AG08395 (cell line): ENCODE measurements around the gene TF.

Source experiments
- DNase-seq: peaks from one replicate; pipeline ENCODE4 v3.0.0; 2012; ENCODE audit warnings: mixed read lengths, low spot score

The TF gene

DNA sequence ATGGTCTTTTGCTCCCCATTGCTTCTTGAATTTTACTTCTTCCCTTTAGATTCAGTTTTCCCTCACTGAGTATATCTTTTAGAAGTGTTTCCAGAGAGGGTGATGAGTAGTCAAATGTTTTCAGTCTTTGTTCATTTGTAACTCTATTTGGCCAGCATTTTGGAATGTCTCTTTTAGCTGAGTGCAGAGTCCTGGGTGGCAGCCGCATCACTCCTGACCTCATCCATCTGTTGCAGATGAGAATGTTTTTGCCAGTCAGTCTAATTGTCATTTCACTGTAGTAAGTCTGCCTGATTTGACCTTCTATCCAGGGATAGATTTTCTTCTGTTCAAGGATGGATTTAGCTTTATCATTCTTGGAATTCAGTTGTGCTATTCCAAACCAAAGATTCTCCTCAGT lies 66.7 kb downstream of the TF start:
- peak; percentile 62 for DNase-seq

DNA sequence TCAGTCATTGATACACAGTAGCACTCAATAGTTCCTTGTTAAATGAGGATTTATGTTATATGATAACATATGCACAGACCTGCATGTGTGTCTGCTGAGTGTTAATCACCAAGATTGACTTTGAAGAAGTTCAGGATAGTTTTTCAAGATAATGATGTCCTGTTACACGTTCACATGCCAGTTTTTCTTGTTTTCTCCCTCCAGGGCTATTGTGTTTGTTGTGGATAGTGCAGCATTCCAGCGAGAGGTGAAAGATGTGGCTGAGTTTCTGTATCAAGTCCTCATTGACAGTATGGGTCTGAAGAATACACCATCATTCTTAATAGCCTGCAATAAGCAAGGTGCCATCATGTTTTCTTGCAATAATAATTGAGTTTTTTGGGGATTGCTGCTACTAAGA lies 69.2 kb downstream of the TF start:
- no peak for DNase-seq

GRCh38 chr3:133820129-133820528 lies 73.9 kb downstream of the TF start:
- DNase-seq: no peak

- DNase-seq: no peak
Measured at GRCh38 chr3:133820889-133821675, 74.9 kb downstream of the TF start.

DNA sequence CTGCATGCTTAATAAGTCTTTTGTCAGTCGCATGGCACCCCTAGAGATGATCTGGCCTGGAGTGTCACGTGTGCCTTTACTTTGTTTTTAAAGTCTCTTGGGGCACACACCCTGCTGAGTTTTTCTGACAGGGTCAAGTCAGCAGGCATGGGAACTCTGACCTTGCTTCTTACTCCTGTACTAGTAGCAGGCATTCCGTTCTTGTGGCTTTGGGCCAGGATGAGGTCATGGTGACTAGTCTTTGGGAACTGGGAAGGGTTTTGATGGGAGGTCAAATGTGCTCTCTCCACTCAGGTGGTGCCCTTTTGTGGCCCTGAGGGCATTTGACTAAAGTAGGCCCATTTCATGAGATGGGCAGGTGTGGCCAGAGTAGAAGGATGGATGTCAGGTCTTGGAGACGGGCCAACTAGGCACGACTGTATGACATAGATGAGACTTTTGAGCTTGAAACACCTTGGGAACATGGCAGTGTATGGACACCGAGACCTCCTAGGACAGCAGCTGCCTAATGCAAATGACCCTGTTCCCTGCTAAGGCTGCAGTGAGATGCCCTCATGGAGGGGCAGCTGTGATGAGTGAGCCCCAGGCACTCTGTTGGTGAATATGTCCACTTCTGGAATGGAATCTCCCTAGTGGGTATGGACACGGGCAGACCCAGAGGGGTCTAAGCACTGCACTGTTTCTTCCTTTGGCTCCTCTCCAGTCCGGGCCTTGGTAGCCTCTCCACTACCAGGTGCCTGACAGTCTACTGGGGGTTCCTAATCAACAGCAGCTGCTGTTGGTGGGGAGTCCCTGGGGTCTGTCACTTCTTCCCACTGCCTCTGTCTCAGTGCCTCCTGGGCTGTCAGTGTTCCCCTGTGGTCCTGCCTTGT lies 75.8 kb downstream of the TF start:
- DNase-seq: peak; percentile 90

DNA sequence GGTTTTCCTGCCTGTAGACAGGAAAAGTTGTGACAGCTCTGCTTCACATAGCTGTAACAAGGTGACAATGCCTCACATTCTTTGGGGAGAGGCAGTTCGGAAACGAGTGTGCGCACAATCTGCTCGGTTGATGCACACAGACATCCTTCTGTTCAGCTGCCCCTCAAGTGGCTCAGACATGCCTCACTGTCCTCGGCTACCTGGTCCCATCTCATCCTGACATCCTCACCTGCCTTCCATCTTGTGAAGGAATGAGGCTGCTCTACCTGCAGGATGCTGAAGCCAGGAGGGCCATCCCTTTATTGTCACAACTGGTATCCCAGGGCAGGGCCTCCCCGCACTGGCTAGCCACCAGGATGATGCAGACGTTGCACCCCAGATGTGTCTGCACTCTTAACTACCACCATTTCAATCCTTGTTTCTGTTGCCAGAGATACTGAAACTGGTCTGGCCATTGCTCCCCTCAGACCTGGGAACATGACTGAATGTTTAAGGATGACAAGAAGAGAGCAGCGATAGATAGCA lies 78.8 kb downstream of the TF start:
- no peak for DNase-seq

GRCh38 chr3:133825969-133826727 lies 80.0 kb downstream of the TF start:
- DNase-seq: no peak

DNA sequence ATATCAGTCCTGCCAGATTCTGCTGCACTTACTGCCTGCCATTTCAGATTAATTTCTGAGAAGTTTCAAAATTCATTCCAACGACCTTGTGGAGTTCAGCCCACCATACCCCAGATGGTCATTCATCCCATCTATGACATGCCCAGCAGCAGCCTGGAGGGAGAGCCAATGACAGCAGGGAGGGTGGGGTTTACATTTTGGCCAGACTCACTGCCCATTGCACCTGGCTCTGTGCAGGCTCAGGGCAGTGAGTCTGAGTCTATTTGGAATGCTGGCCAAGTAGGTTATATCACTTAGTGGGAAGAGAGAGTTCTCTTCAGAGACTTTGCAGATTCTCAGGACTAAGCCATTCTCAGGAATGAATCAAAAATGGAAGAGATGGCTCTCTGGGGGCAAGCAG lies 80.9 kb downstream of the TF start:
- DNase-seq: no peak

DNA sequence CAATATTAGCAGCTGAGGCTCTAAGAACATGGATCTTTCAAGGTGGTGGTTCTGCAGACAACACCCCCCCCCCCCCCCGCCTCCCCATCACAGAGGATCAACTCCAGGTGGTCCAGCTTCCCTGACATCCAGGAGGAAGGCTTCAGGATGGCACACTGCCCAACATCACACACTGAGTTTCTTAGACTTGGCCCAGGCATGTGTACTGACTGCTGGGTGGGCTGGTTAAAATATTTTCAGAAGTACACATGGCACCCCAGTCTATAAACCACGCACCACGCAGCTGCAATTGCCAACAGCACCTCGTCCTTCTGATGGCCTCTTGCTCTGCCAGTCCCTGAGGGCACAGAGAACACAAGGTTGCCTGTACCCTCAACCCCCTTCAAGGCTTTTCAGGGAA lies 81.5 kb downstream of the TF start:
- DNase-seq: no peak

- no peak for DNase-seq
Measured at GRCh38 chr3:133828576-133829309, 82.5 kb downstream of the TF start.

GRCh38 chr3:133829310-133829707 lies 83.1 kb downstream of the TF start:
- DNase-seq: no peak

GRCh38 chr3:133830071-133830470 lies 83.9 kb downstream of the TF start:
- no peak for DNase-seq

- no peak for DNase-seq
Measured at GRCh38 chr3:133831966-133832801, 86.0 kb downstream of the TF start.

GRCh38 chr3:133832802-133833144 lies 86.6 kb downstream of the TF start:
- no peak for DNase-seq

GRCh38 chr3:133833267-133833666 lies 87.1 kb downstream of the TF start:
- DNase-seq: no peak

GRCh38 chr3:133833880-133834620 lies 87.9 kb downstream of the TF start:
- no peak for DNase-seq

- DNase-seq: no peak
Measured at GRCh38 chr3:133834621-133835417, 88.6 kb downstream of the TF start.

DNA sequence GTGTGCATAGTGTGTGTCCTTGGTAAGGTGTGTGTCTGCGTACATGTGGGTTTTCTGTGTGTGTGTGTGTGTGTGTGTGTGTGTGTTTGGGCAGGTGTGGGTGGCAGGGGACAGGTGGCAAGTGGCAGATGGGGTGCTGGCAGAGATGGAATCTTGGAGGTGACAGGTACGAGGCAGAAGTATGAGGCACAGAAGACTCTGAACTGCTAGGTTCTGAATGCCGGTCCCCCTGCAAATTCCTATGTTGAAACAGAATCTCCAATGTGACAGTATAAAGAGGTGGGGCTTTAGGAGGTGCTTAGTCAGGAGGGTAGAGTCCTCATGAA lies 89.2 kb downstream of the TF start:
- DNase-seq: no peak

GRCh38 chr3:133835961-133836360 lies 89.8 kb downstream of the TF start:
- no peak for DNase-seq
